Neuronal stem cell (in vitro differentiated cells): ENCODE measurements around the gene TMEM175.
"Not testable (repeated sequence)": the region's sequence is repeated elsewhere in the genome, so short reads cannot be mapped to it uniquely, and the experiment has no call there.

ENCODE experiments used
- DNase-seq: peaks from one replicate; pipeline ENCODE4 v3.0.0-alpha.2; 2013; ENCODE audit warnings: low spot score
- H2AFZ ChIP-seq: one replicate; pipeline ENCODE4 v1.6.1; 2013; ENCODE audit warnings: mild to moderate bottlenecking, low read length, inconsistent platforms
- H2AK5ac ChIP-seq: 2 replicates; pipeline ENCODE4 v1.6.1; 2013; ENCODE audit warnings: low read depth, mild to moderate bottlenecking, inconsistent platforms, low read length, moderate library complexity, mixed read lengths
- H2BK120ac ChIP-seq: 2 replicates; pipeline ENCODE4 v1.6.1; 2013; ENCODE audit warnings: low read depth, mild to moderate bottlenecking, inconsistent platforms, low read length, moderate library complexity, mixed read lengths
- H2BK12ac ChIP-seq: one replicate; pipeline ENCODE4 v1.6.1; 2013; ENCODE audit warnings: low read length, inconsistent platforms
- H2BK15ac ChIP-seq: 2 replicates; pipeline ENCODE4 v1.6.1; 2013; ENCODE audit warnings: mild to moderate bottlenecking, low read length, inconsistent platforms, mixed read lengths
- H2BK5ac ChIP-seq: one replicate; pipeline ENCODE4 v1.6.1; 2013; ENCODE audit warnings: inconsistent platforms, mild to moderate bottlenecking, low read length, moderate library complexity
- H3K14ac ChIP-seq: one replicate; pipeline ENCODE4 v1.6.1; 2013; ENCODE audit warnings: low read length, inconsistent platforms
- H3K18ac ChIP-seq: 2 replicates; pipeline ENCODE4 v1.6.1; 2013; ENCODE audit warnings: low read length, inconsistent platforms
- H3K23ac ChIP-seq: 2 replicates; pipeline ENCODE4 v1.6.1; 2013; ENCODE audit warnings: low read depth, mild to moderate bottlenecking, mixed read lengths, low read length, inconsistent platforms; ENCODE audit not compliant: poor library complexity
- H3K27ac ChIP-seq: replicated peaks from 3 replicates; pipeline ENCODE4 v1.5.1; 2013; ENCODE audit warnings: low read length, inconsistent platforms
- H3K27me3 ChIP-seq, 3 experiments: 2 replicates each; pipeline ENCODE4 v1.6.1; 2013; ENCODE audit warnings: low read length in 3 of 3, mild to moderate bottlenecking in 2 of 3, inconsistent platforms in 1 of 3, low read depth in 1 of 3, mixed read lengths in 1 of 3, moderate library complexity in 1 of 3; ENCODE audit not compliant: control insufficient read depth in 3 of 3, insufficient read depth in 3 of 3
- H3K36me3 ChIP-seq, 2 donors: replicated peaks in 1 of 2; 2 replicates each; pipeline ENCODE4 v1.6.1; 2013; ENCODE audit warnings: low read length in 2 of 2; ENCODE audit not compliant: control insufficient read depth in 2 of 2, insufficient read depth in 2 of 2
- H3K4ac ChIP-seq: 2 replicates; pipeline ENCODE4 v1.6.1; 2013; ENCODE audit warnings: inconsistent platforms, mild to moderate bottlenecking, low read length, moderate library complexity
- H3K4me1 ChIP-seq, 2 donors: 1 replicate in 1 of 2; 2 replicates in 1 of 2; pipeline ENCODE4 v1.6.1; 2013; ENCODE audit warnings: low read length in 2 of 2, low read depth in 1 of 2; ENCODE audit not compliant: control insufficient read depth in 2 of 2, insufficient read depth in 1 of 2
- H3K4me2 ChIP-seq: one replicate; pipeline ENCODE4 v1.6.1; 2013; ENCODE audit warnings: mild to moderate bottlenecking, low read length, inconsistent platforms; ENCODE audit not compliant: insufficient read depth, poor library complexity, severe bottlenecking
- H3K4me3 ChIP-seq, 2 donors: 2 replicates each; pipeline ENCODE4 v1.5.1; 2013; ENCODE audit warnings: low read length in 2 of 2, mild to moderate bottlenecking in 2 of 2, inconsistent platforms in 1 of 2, moderate library complexity in 1 of 2
- H3K79me1 ChIP-seq: one replicate; pipeline ENCODE4 v1.6.1; 2013; ENCODE audit warnings: low read depth, mild to moderate bottlenecking, inconsistent platforms, low read length, moderate library complexity
- H3K9ac ChIP-seq: one replicate; pipeline ENCODE4 v1.6.1; 2013; ENCODE audit warnings: mild to moderate bottlenecking, low read depth, low read length, inconsistent platforms; ENCODE audit not compliant: poor library complexity
- H3K9me3 ChIP-seq, 2 donors: replicated peaks in 1 of 2; 2 replicates each; pipeline versions ENCODE3 to v1.6.1; 2013; ENCODE audit warnings: low read length in 2 of 2, mild to moderate bottlenecking in 2 of 2, inconsistent platforms in 1 of 2, low read depth in 1 of 2, mixed read lengths in 1 of 2, moderate library complexity in 1 of 2; ENCODE audit not compliant: control insufficient read depth in 2 of 2, insufficient read depth in 1 of 2
- H4K8ac ChIP-seq: one replicate; pipeline ENCODE4 v1.6.1; 2013; ENCODE audit warnings: low read depth, mild to moderate bottlenecking, inconsistent platforms, low read length, moderate library complexity
- H4K91ac ChIP-seq: one replicate; pipeline ENCODE4 v1.6.1; 2013; ENCODE audit warnings: low read length, low read depth, mild to moderate bottlenecking, inconsistent platforms; ENCODE audit not compliant: poor library complexity
- WGBS, 2 donors: extraction: QIAGEN DNeasy Blood & Tissue Kit; methylation state at CpG; one replicate each; pipeline ENCODE4 v1.1.7; 2013; ENCODE audit warnings: missing lambda C conversion rate in 2 of 2, mixed read lengths in 1 of 2; ENCODE audit not compliant: insufficient read length in 2 of 2, insufficient replicate concordance in 1 of 2; ENCODE audit errors: extremely low coverage in 2 of 2; 5-methylcytosine and 5-hydroxymethylcytosine counted together

TMEM175 gene

DNA sequence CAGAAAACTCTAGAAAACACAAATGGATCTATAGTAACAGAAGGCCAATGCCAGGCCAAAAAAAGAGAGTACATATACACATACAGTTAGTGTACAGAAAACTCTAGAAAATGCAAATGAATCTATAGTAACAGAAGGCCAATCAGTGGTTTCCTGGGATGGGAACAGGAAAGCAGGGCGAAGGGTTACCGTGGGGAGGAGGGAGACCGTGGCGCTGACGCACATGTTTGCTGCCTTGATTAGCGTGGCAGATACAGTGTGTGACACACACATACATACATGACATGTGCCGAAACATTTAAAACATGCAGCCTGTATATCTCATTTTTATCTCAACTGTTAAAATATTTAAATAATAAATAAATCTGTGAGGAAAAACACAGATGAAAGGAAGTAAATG, 14.8 kb upstream of the TMEM175 start:
- H2BK15ac ChIP-seq: no peak overlapping the region
- H3K27ac ChIP-seq: no peak overlapping the region
- H2BK5ac ChIP-seq: no peak overlapping the region
- no peak overlapping the region for H3K14ac ChIP-seq
- no peak overlapping the region for H3K4ac ChIP-seq
- H3K4me2 ChIP-seq: no peak overlapping the region
- H3K18ac ChIP-seq: no peak overlapping the region
- no peaks in the 10 kb centered on the region for H3K4me1 ChIP-seq
- H4K91ac ChIP-seq: no peak overlapping the region
- H3K4me3 ChIP-seq: no peak overlapping the region
- H3K79me1 ChIP-seq: peaks cover 10% of the 10 kb centered on the region
- H2BK120ac ChIP-seq: no peak overlapping the region
- H2AFZ ChIP-seq: no peak overlapping the region
- H3K23ac ChIP-seq: no peak overlapping the region
- no peaks in the 10 kb centered on the region for H3K9me3 ChIP-seq
- DNase-seq: no peak
- peaks cover 2 to 4% of the 10 kb centered on the region in 2 donors for H3K36me3 ChIP-seq
- H2BK12ac ChIP-seq: no peak overlapping the region
- H3K9ac ChIP-seq: no peak overlapping the region
- no CpG with 5 or more reads among the region's 7 CpGs for WGBS, 2 donors
- H4K8ac ChIP-seq: no peak overlapping the region
- H2AK5ac ChIP-seq: no peak overlapping the region
- no peaks in the 10 kb centered on the region for H3K27me3 ChIP-seq

DNA sequence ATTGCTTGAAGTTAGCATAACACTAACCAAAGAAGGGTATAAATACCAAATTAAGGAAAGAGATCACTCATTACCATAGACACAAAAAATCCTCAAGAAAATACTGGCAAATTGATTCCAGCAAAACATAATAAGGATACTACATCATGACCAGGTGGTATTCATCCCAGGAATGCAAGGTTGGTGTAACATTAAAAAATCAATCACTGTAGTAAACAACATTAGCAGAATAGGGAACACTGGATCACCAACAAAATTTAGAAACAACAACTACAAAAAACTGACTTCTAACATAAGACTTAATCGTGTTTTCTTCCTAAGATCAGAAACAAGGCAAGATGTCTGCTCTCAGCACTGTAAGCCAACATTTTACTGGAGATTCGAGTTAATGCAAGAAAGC, 14.3 kb upstream of the TMEM175 start:
- H3K4me2 ChIP-seq: no peak overlapping the region

DNA sequence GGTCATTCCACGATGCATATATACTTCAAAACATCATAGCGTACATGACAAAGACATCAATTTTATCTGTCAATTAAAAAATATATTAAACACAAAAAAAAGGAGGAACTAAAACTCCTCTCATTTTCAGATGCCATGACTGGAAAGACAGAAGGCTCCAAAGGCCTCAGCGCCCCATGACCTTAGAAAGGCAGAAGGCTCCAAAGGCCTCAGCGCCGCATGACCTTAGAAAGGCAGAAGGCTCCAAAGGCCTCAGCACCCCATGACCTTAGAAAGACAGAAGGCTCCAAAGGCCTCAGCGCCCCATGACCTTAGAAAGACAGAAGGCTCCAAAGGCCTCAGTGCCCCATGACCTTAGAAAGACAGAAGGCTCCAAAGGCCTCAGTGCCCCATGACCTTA, 13.7 kb upstream of the TMEM175 start:
- H3K9me3 ChIP-seq, H3K4me2 ChIP-seq, H3K36me3 ChIP-seq, H2AK5ac ChIP-seq, H2AFZ ChIP-seq, DNase-seq, H3K23ac ChIP-seq, H3K18ac ChIP-seq, H2BK120ac ChIP-seq, H4K91ac ChIP-seq, H3K27ac ChIP-seq, H3K27me3 ChIP-seq, H3K14ac ChIP-seq, H2BK15ac ChIP-seq, H4K8ac ChIP-seq, H2BK12ac ChIP-seq, H2BK5ac ChIP-seq, H3K4me1 ChIP-seq, H3K4me3 ChIP-seq, H3K9ac ChIP-seq, H3K4ac ChIP-seq: not testable (repeated sequence)
- WGBS, 2 donors: no CpG with 5 or more reads among the region's 6 CpGs
- H3K79me1 ChIP-seq: peaks cover 15% of the 10 kb centered on the region

More for the DNA sequence above, 14.3 kb upstream of the TMEM175 start:
- peaks cover 0 to 5% of the 10 kb centered on the region in 2 donors for H3K36me3 ChIP-seq
- H3K4ac ChIP-seq: no peak overlapping the region
- no peak overlapping the region for H2BK5ac ChIP-seq
- no peak overlapping the region for H2AFZ ChIP-seq
- H4K8ac ChIP-seq: no peak overlapping the region
- no peak overlapping the region for H3K18ac ChIP-seq
- no peaks in the 10 kb centered on the region for H3K27me3 ChIP-seq
- DNase-seq: no peak
- no peak overlapping the region for H3K23ac ChIP-seq
- no peak overlapping the region for H2BK12ac ChIP-seq
- peaks cover 12% of the 10 kb centered on the region for H3K79me1 ChIP-seq
- no peak overlapping the region for H2BK120ac ChIP-seq
- no peaks in the 10 kb centered on the region for H3K9me3 ChIP-seq
- no peak overlapping the region for H4K91ac ChIP-seq
- no peak overlapping the region for H3K14ac ChIP-seq
- H3K4me3 ChIP-seq: no peak overlapping the region
- H2BK15ac ChIP-seq: no peak overlapping the region
- no peak overlapping the region for H3K27ac ChIP-seq
- H3K9ac ChIP-seq: no peak overlapping the region
- no peak overlapping the region for H2AK5ac ChIP-seq
- WGBS, 2 donors: no CpG with 5 or more reads among the region's 2 CpGs
- H3K4me1 ChIP-seq: no peaks in the 10 kb centered on the region

GRCh38 chr4:919004-919680, 13.1 kb upstream of the TMEM175 start:
- peak overlapping the region; percentile 53 for H2BK5ac ChIP-seq
- not testable (repeated sequence) for H3K14ac ChIP-seq, H3K9ac ChIP-seq, H3K4me1 ChIP-seq, H2AFZ ChIP-seq, H3K36me3 ChIP-seq, H3K4me3 ChIP-seq, H3K9me3 ChIP-seq, H2BK15ac ChIP-seq, H2AK5ac ChIP-seq, H3K27me3 ChIP-seq, H2BK120ac ChIP-seq, H3K4me2 ChIP-seq, H3K27ac ChIP-seq, H3K4ac ChIP-seq, DNase-seq, H3K23ac ChIP-seq, H2BK12ac ChIP-seq, H4K91ac ChIP-seq, H4K8ac ChIP-seq
- peak overlapping the region; percentile 27 for H3K18ac ChIP-seq
- peaks cover 13% of the 10 kb centered on the region for H3K79me1 ChIP-seq
- WGBS, 2 donors: no CpG with 5 or more reads among the region's 15 CpGs
